HG02610 (cell line): ENCODE results near the gene TBXT.
"Not testable (repeated sequence)": the region's sequence is repeated elsewhere in the genome, so short reads cannot be mapped to it uniquely, and the experiment has no call there.

Experiments used
- ATAC-seq: cut with Tn5 transposase; IDR thresholded peaks from one replicate; pipeline ENCODE4 v1.9.1; 2021; ENCODE audit warnings: mild to moderate bottlenecking, moderate library complexity; ENCODE audit not compliant: unreplicated experiment

The TBXT gene

GRCh38 chr6:166173281-166173951 lies 5.8 kb upstream of the TBXT start:
- ATAC-seq = peak; percentile 42

- no peak for ATAC-seq
Measured at GRCh38 chr6:166172546-166172945, 4.9 kb upstream of the TBXT start.

GRCh38 chr6:166169549-166170421 lies 2.1 kb upstream of the TBXT start:
- ATAC-seq = no peak

- no peak for ATAC-seq
Measured at GRCh38 chr6:166168616-166169548, 1.2 kb upstream of the TBXT start.

- ATAC-seq = peak; percentile 9
Measured at GRCh38 chr6:166167258-166167731, 356 bp downstream of the TBXT start.

GRCh38 chr6:166166314-166167257 lies 1.1 kb downstream of the TBXT start:
- ATAC-seq = no peak

GRCh38 chr6:166165558-166166313 lies 1.9 kb downstream of the TBXT start:
- ATAC-seq = no peak

- ATAC-seq = peak; percentile 87
Measured at GRCh38 chr6:166162599-166163342, 4.9 kb downstream of the TBXT start.

- no peak for ATAC-seq
Measured at GRCh38 chr6:166157930-166158617, 9.6 kb downstream of the TBXT start.

GRCh38 chr6:166156942-166157341 lies 10.7 kb downstream of the TBXT start:
- no peak for ATAC-seq

- ATAC-seq = no peak
Measured at GRCh38 chr6:166153966-166154365, 13.7 kb downstream of the TBXT start.

GRCh38 chr6:166152660-166153059 lies 15.0 kb downstream of the TBXT start:
- ATAC-seq = no peak

GRCh38 chr6:166151798-166152197 lies 15.9 kb downstream of the TBXT start:
- ATAC-seq = no peak

GRCh38 chr6:166145751-166146150 lies 21.9 kb downstream of the TBXT start:
- no peak for ATAC-seq

- ATAC-seq = peak; percentile 77
Measured at GRCh38 chr6:166143011-166143410, 24.6 kb downstream of the TBXT start.

- no peak for ATAC-seq
Measured at GRCh38 chr6:166127624-166128472, 39.8 kb downstream of the TBXT start.

- ATAC-seq = not testable (repeated sequence)
Measured at GRCh38 chr6:166123115-166123514, 44.5 kb downstream of the TBXT start.
